Nephron progenitor cell (in vitro differentiated cells): Measurements from ENCODE around the gene ARSB.

Source experiments
- DNase-seq: peaks from one replicate; pipeline ENCODE4 v3.0.0; 2021
- H3K27ac Mint-ChIP-seq: 2 replicates; pipeline ENCODE4 v1.8.0; 2021; ENCODE audit warnings: mild to moderate bottlenecking, moderate library complexity, mixed read lengths
- H3K27me3 Mint-ChIP-seq: 2 replicates; pipeline ENCODE4 v1.8.0; 2021; ENCODE audit warnings: mild to moderate bottlenecking, low read depth, mixed read lengths; ENCODE audit not compliant: poor library complexity
- H3K36me3 Mint-ChIP-seq: 2 replicates; pipeline ENCODE4 v1.8.0; 2021; ENCODE audit warnings: low read depth, mixed read lengths
- H3K4me1 Mint-ChIP-seq: 2 replicates; pipeline ENCODE4 v1.8.0; 2021; ENCODE audit warnings: mixed read lengths
- H3K4me3 Mint-ChIP-seq: 2 replicates; pipeline ENCODE4 v1.8.0; 2021; ENCODE audit warnings: mild to moderate bottlenecking, moderate library complexity, mixed read lengths
- H3K9me3 Mint-ChIP-seq: 2 replicates; pipeline ENCODE4 v1.8.0; 2021; ENCODE audit warnings: mild to moderate bottlenecking, moderate library complexity, mixed read lengths
- CTCF ChIP-seq: fragments of 200-600 bp; sonication (generic); IDR thresholded peaks from 2 replicates; pipeline ENCODE4 v1.5.0; 2021; ENCODE audit warnings: antibody characterized with exemption

Gene ARSB

DNA sequence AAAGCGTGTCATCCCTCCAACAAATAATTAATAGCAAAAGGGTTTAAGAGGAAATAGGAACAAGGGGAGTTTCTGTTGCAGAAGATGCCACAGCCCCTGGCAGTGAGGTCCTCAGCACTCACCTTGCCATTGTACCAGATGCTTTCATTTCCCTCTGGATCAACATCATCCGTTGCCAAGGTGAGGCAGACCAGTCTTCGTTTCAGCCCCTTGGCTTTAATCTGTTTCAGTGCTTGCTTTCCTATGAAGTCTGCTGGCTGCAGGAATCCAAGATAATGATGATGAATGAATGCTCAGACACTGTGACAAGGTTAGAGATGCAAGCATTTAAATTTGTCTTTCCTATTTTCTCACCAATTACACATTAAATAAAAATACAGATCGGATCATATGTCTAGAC, 20.0 kb upstream of the ARSB start:
- Mint-ChIP-seq H3K4me1 (no peaks in the 10 kb centered on the region), H3K27me3 (peaks cover 14% of the 10 kb centered on the region), H3K36me3 (no peaks in the 10 kb centered on the region), H3K9me3 (no peaks in the 10 kb centered on the region), H3K4me3 (no peak overlapping the region), H3K27ac (no peak overlapping the region)
- no peak for DNase-seq
- TF ChIP-seq CTCF, result no peak

DNA sequence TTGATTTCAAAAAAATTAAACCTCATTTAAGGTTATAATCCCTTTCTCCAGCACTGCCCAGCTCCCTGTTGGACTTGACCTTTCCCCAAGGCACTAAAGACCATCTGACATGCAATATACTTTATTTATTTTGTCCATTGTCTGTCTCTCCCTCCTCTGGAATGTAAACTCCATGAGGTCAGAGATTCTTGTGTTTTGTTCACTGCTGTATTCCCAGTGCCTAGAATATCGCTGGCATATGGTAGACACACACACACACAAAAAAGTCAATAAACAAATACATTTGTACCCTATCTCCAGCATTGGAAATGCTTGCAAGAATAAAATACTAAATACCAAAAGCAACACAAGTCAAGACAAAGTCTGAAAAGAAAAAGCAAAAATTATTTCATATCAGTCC, 17.3 kb upstream of the ARSB start:
- H3K27ac Mint-ChIP-seq, result no peak overlapping the region
- peaks cover 13% of the 10 kb centered on the region for H3K27me3 Mint-ChIP-seq
- H3K36me3 Mint-ChIP-seq, result no peaks in the 10 kb centered on the region
- H3K4me3 Mint-ChIP-seq, result no peak overlapping the region
- no peak for DNase-seq
- no peak for TF ChIP-seq CTCF
- no peaks in the 10 kb centered on the region for H3K4me1 Mint-ChIP-seq
- peaks cover 4% of the 10 kb centered on the region for H3K9me3 Mint-ChIP-seq

GRCh38 chr5:79001471-79001870, 16.4 kb upstream of the ARSB start:
- no peaks in the 10 kb centered on the region for H3K4me1 Mint-ChIP-seq
- H3K36me3 Mint-ChIP-seq, result no peaks in the 10 kb centered on the region
- no peak for TF ChIP-seq CTCF
- no peak overlapping the region for H3K27ac Mint-ChIP-seq
- no peak for DNase-seq
- peaks cover 4% of the 10 kb centered on the region for H3K9me3 Mint-ChIP-seq
- H3K4me3 Mint-ChIP-seq, result no peak overlapping the region
- H3K27me3 Mint-ChIP-seq, result peaks cover 10% of the 10 kb centered on the region

GRCh38 chr5:78997090-78997489, 12.0 kb upstream of the ARSB start:
- Mint-ChIP-seq H3K9me3 (peaks cover 18% of the 10 kb centered on the region), H3K4me3 (no peak overlapping the region), H3K27me3 (peaks cover 6% of the 10 kb centered on the region), H3K27ac (no peak overlapping the region), H3K4me1 (no peaks in the 10 kb centered on the region), H3K36me3 (no peaks in the 10 kb centered on the region)
- no peak for TF ChIP-seq CTCF
- DNase-seq, result no peak

DNA sequence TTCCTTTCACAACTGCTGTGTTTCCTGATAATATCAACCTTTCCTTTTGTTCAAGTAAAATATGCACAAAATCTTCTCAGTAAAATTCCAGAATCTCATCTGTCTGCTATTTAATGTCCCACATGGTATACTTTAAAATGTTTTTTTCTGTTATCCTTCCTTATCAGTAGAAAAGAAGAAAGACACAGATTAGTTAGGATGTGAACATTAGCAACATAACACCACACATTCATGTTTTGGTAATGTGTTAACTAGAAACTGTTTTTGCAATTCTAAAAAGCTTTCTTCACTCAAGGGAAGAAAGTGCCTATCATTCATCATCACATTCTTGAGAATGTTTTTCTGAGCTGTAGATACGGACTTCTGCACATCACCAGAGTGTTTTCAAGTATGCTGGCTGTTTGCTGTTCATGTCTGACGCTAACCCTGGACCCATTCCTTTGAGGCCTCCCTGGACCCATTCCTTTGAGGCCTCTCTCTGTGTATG, 10.5 kb upstream of the ARSB start:
- Mint-ChIP-seq H3K4me1 (no peaks in the 10 kb centered on the region), H3K4me3 (no peak overlapping the region), H3K27ac (no peak overlapping the region), H3K36me3 (no peaks in the 10 kb centered on the region), H3K9me3 (peaks cover 18% of the 10 kb centered on the region), H3K27me3 (peaks cover 14% of the 10 kb centered on the region)
- no peak for TF ChIP-seq CTCF
- no peak for DNase-seq

DNA sequence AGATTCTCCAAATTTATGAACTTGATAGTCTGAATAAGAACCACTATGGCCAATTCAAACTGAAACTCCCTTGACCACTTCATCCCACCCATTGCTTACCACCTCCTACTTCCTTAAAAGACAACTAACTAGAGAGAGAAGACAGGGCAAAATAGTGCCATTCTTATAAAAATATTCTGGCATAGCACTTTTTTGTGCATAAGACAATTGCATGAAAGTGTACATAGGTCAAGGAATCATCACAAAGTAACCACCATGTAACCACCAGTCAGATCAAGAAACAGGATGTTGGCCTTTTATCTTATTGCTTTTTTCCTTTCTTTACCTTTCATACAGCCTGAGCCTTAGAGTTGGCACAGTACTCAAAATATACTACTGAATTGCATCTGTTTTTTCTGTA, 8.1 kb upstream of the ARSB start:
- Mint-ChIP-seq H3K9me3 (peaks cover 14% of the 10 kb centered on the region), H3K27ac (no peak overlapping the region), H3K4me3 (no peak overlapping the region), H3K4me1 (no peaks in the 10 kb centered on the region), H3K36me3 (no peaks in the 10 kb centered on the region), H3K27me3 (peaks cover 11% of the 10 kb centered on the region)
- no peak for TF ChIP-seq CTCF
- no peak for DNase-seq
